ENCODE measurements around the gene MUC20. TPM values are rescaled to one million over a fixed set of nuclear protein-coding genes. Genes with fewer than 3 reads are reported as not detected.

The MUC20 gene
- polyA plus RNA-seq, 1 donor from 2014 or later = 3.0 TPM

- no peaks in the 10 kb centered on the region for H3K9me2 ChIP-seq (ENCODE audit: insufficient read depth, low read length)
- no peaks in the 10 kb centered on the region for H4K20me1 ChIP-seq (ENCODE audit: insufficient read depth)
- no peaks in the 10 kb centered on the region for H3K9me3 ChIP-seq (ENCODE audit: low read length)
- H3K27ac ChIP-seq (ENCODE audit: low read length) = no peak overlapping the region
- H3F3A ChIP-seq (ENCODE audit: insufficient read depth, low read length, poor library complexity, severe bottlenecking) = no peaks in the 10 kb centered on the region
- no peak for TF ChIP-seq POLR2AphosphoS5 (IDR thresholded peaks at IDR 0.05)
- no peak for TF ChIP-seq MXI1 (conservative IDR thresholded peaks at IDR 0.05; ENCODE audit: poor library complexity, severe bottlenecking)
- TF ChIP-seq CTCF (IDR thresholded peaks at IDR 0.05; ENCODE audit: poor library complexity, severe bottlenecking) = no peak
- no peak for TF ChIP-seq TAF1 (IDR thresholded peaks at IDR 0.05; ENCODE audit: low read depth)
- TF ChIP-seq EZH2 (IDR thresholded peaks at IDR 0.05; ENCODE audit: borderline replicate concordance, insufficient read depth, low read length, poor library complexity, severe bottlenecking) = no peak
- no peak for TF ChIP-seq SMC3 (conservative IDR thresholded peaks at IDR 0.05; ENCODE audit: poor library complexity)
- no peak for TF ChIP-seq RAD21 (conservative IDR thresholded peaks at IDR 0.05)
- no peak for TF ChIP-seq EP300 (conservative IDR thresholded peaks at IDR 0.05; ENCODE audit: poor library complexity, severe bottlenecking)
- no peak for TF ChIP-seq REST (IDR thresholded peaks at IDR 0.05; ENCODE audit: borderline replicate concordance)
- no peaks in the 10 kb centered on the region for H3K27me3 ChIP-seq (ENCODE audit: insufficient read depth, low read depth, low read length)
- H3K4me3 ChIP-seq (ENCODE audit: low read length) = no peak overlapping the region
- no peaks in the 10 kb centered on the region for H3K36me3 ChIP-seq (ENCODE audit: insufficient read depth, low read length)
- no peak overlapping the region for H3K4me2 ChIP-seq (ENCODE audit: low read length)
- no peaks in the 10 kb centered on the region for H3K79me2 ChIP-seq (replicated peaks; ENCODE audit: insufficient read depth, low read length)
- no peak overlapping the region for H3K9ac ChIP-seq (ENCODE audit: low read length)
- no peak overlapping the region for H2AFZ ChIP-seq (ENCODE audit: low read depth, low read length)
Observed at GRCh38 chr3:195699388-195699771, 21.4 kb upstream of the MUC20 start.

DNA sequence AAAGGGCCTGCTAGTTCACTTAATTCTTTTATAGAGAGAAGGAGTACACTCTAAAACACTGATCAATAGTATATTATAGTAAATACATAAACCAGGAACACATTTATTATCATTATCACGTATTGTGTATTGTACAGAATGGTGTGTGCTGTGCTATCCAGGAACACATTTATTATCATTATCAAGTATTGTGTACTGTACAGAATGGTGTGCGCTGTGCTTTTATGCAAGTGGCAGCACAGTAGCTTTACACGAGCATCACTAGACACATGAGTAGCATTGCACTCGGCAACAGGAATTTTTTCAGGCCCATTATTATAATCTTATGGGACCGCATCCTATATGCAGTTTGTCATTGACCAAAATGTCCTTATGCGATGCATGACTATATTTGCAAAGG, 20.9 kb upstream of the MUC20 start:
- Histone ChIP-seq H4K20me1 (ENCODE audit: insufficient read depth) (no peaks in the 10 kb centered on the region), H3K9me3 (ENCODE audit: low read length) (no peaks in the 10 kb centered on the region), H3F3A (ENCODE audit: insufficient read depth, low read length, poor library complexity, severe bottlenecking) (no peaks in the 10 kb centered on the region), H3K4me2 (ENCODE audit: low read length) (no peak overlapping the region), H3K27ac (ENCODE audit: low read length) (no peak overlapping the region), H3K9ac (ENCODE audit: low read length) (no peak overlapping the region), H3K36me3 (ENCODE audit: insufficient read depth, low read length) (no peaks in the 10 kb centered on the region), H3K4me3 (ENCODE audit: low read length) (no peak overlapping the region), H3K27me3 (ENCODE audit: insufficient read depth, low read depth, low read length) (no peaks in the 10 kb centered on the region), H3K79me2 (replicated peaks; ENCODE audit: insufficient read depth, low read length) (no peaks in the 10 kb centered on the region), H3K9me2 (ENCODE audit: insufficient read depth, low read length) (no peaks in the 10 kb centered on the region), H2AFZ (ENCODE audit: low read depth, low read length) (no peak overlapping the region)
- TF ChIP-seq POLR2AphosphoS5 (IDR thresholded peaks at IDR 0.05) (peak; percentile 18), MXI1 (conservative IDR thresholded peaks at IDR 0.05; ENCODE audit: poor library complexity, severe bottlenecking) (no peak)

- H2AFZ ChIP-seq (ENCODE audit: low read depth, low read length) = no peak overlapping the region
- no peaks in the 10 kb centered on the region for H3K9me2 ChIP-seq (ENCODE audit: insufficient read depth, low read length)
- no peaks in the 10 kb centered on the region for H4K20me1 ChIP-seq (ENCODE audit: insufficient read depth)
- H3F3A ChIP-seq (ENCODE audit: insufficient read depth, low read length, poor library complexity, severe bottlenecking) = no peaks in the 10 kb centered on the region
- H3K27me3 ChIP-seq (ENCODE audit: insufficient read depth, low read depth, low read length) = no peaks in the 10 kb centered on the region
- TF ChIP-seq REST (IDR thresholded peaks at IDR 0.05; ENCODE audit: borderline replicate concordance) (no peak), MXI1 (conservative IDR thresholded peaks at IDR 0.05; ENCODE audit: poor library complexity, severe bottlenecking) (no peak), CTCF (IDR thresholded peaks at IDR 0.05; ENCODE audit: poor library complexity, severe bottlenecking) (no peak), EP300 (conservative IDR thresholded peaks at IDR 0.05; ENCODE audit: poor library complexity, severe bottlenecking) (no peak), TAF1 (IDR thresholded peaks at IDR 0.05; ENCODE audit: low read depth) (no peak), POLR2AphosphoS5 (IDR thresholded peaks at IDR 0.05) (no peak), SMC3 (conservative IDR thresholded peaks at IDR 0.05; ENCODE audit: poor library complexity) (no peak), RAD21 (conservative IDR thresholded peaks at IDR 0.05) (no peak), EZH2 (IDR thresholded peaks at IDR 0.05; ENCODE audit: borderline replicate concordance, insufficient read depth, low read length, poor library complexity, severe bottlenecking) (no peak)
- no peaks in the 10 kb centered on the region for H3K9me3 ChIP-seq (ENCODE audit: low read length)
- no peak overlapping the region for H3K9ac ChIP-seq (ENCODE audit: low read length)
- H3K36me3 ChIP-seq (ENCODE audit: insufficient read depth, low read length) = no peaks in the 10 kb centered on the region
- no peak overlapping the region for H3K27ac ChIP-seq (ENCODE audit: low read length)
- no peak overlapping the region for H3K4me3 ChIP-seq (ENCODE audit: low read length)
- H3K4me2 ChIP-seq (ENCODE audit: low read length) = no peak overlapping the region
- no peaks in the 10 kb centered on the region for H3K79me2 ChIP-seq (replicated peaks; ENCODE audit: insufficient read depth, low read length)
Observed at GRCh38 chr3:195700319-195700718, 20.5 kb upstream of the MUC20 start.
